ENCODE data around the gene MYT1.

MYT1 gene

GRCh38 chr20:64268174-64268573, 103.9 kb downstream of the MYT1 start:
- Histone ChIP-seq H2AK5ac (ENCODE audit: low read depth, low read length) (no peak overlapping the region), H3K9me3 (replicated peaks in 1 of 2; ENCODE audit: control insufficient read depth in 2 of 2, insufficient read depth in 1 of 2, low read depth in 1 of 2, low read length in 2 of 2) (peaks cover 9 to 12% of the 10 kb centered on the region in 2 donors), H3K4me3 (ENCODE audit: low read length in 2 of 2) (no peak overlapping the region), H2BK12ac (ENCODE audit: low read length) (no peak overlapping the region), H3K4me2 (ENCODE audit: insufficient read depth, low read length, poor library complexity, severe bottlenecking) (no peak overlapping the region), H3K36me3 (replicated peaks in 1 of 2; ENCODE audit: control insufficient read depth in 2 of 2, insufficient read depth in 2 of 2, low read length in 2 of 2) (peaks cover 13 to 41% of the 10 kb centered on the region in 2 donors), H3K79me1 (ENCODE audit: low read depth, low read length) (peaks cover 9% of the 10 kb centered on the region), H2BK5ac (ENCODE audit: low read length) (no peak overlapping the region), H3K18ac (ENCODE audit: low read length) (no peak overlapping the region), H3K27me3 (ENCODE audit: control insufficient read depth in 3 of 3, insufficient read depth in 3 of 3, low read depth in 1 of 3, low read length in 3 of 3) (peaks cover 0 to 2% (median 0%) of the 10 kb centered on the region in 3 experiments), H3K27ac (replicated peaks; ENCODE audit: low read length) (no peak overlapping the region), H3K4ac (ENCODE audit: low read length) (no peak overlapping the region), H3K14ac (ENCODE audit: low read length) (no peak overlapping the region), H2AFZ (ENCODE audit: low read length) (no peak overlapping the region), H4K8ac (ENCODE audit: low read depth, low read length) (no peak overlapping the region), H3K23ac (ENCODE audit: low read depth, low read length, poor library complexity) (no peak overlapping the region), H2BK15ac (ENCODE audit: low read length) (no peak overlapping the region), H3K9ac (ENCODE audit: low read depth, low read length, poor library complexity) (no peak overlapping the region), H3K4me1 (ENCODE audit: control insufficient read depth in 2 of 2, insufficient read depth in 1 of 2, low read depth in 1 of 2, low read length in 2 of 2) (peaks cover 0 to 6% of the 10 kb centered on the region in 2 donors), H2BK120ac (ENCODE audit: low read depth, low read length) (no peak overlapping the region), H4K91ac (ENCODE audit: low read depth, low read length, poor library complexity) (no peak overlapping the region)
- no peak for DNase-seq (ENCODE audit: low spot score)
- WGBS, 2 donors (ENCODE audit: extremely low coverage in 2 of 2, insufficient read length in 2 of 2, insufficient replicate concordance in 1 of 2), result no CpG with 5 or more reads among the region's 10 CpGs

GRCh38 chr20:64269604-64270411, 105.6 kb downstream of the MYT1 start:
- peak overlapping the region; percentile 82 for H3K18ac ChIP-seq (ENCODE audit: low read length)
- peak overlapping the region; percentile 38 for H3K4ac ChIP-seq (ENCODE audit: low read length)
- peak overlapping the region in 1 of 2 donors; percentile 72 for H3K4me3 ChIP-seq (ENCODE audit: low read length in 2 of 2)
- H3K23ac ChIP-seq (ENCODE audit: low read depth, low read length, poor library complexity), result peak overlapping the region; percentile 94
- no peak overlapping the region for H3K27ac ChIP-seq (replicated peaks; ENCODE audit: low read length)
- peaks cover 0 to 2% (median 0%) of the 10 kb centered on the region in 3 experiments for H3K27me3 ChIP-seq (ENCODE audit: control insufficient read depth in 3 of 3, insufficient read depth in 3 of 3, low read depth in 1 of 3, low read length in 3 of 3)
- no peak overlapping the region for H2AFZ ChIP-seq (ENCODE audit: low read length)
- peak overlapping the region; percentile 0 for H4K8ac ChIP-seq (ENCODE audit: low read depth, low read length)
- H3K36me3 ChIP-seq (replicated peaks in 1 of 2; ENCODE audit: control insufficient read depth in 2 of 2, insufficient read depth in 2 of 2, low read length in 2 of 2), result peaks cover 16 to 41% of the 10 kb centered on the region in 2 donors
- peaks cover 9 to 12% of the 10 kb centered on the region in 2 donors for H3K9me3 ChIP-seq (replicated peaks in 1 of 2; ENCODE audit: control insufficient read depth in 2 of 2, insufficient read depth in 1 of 2, low read depth in 1 of 2, low read length in 2 of 2)
- peak overlapping the region; percentile 94 for H4K91ac ChIP-seq (ENCODE audit: low read depth, low read length, poor library complexity)
- no peak overlapping the region for H2BK5ac ChIP-seq (ENCODE audit: low read length)
- peak overlapping the region; percentile 60 for H2AK5ac ChIP-seq (ENCODE audit: low read depth, low read length)
- H3K79me1 ChIP-seq (ENCODE audit: low read depth, low read length), result peaks cover 10% of the 10 kb centered on the region
- H2BK15ac ChIP-seq (ENCODE audit: low read length), result peak overlapping the region; percentile 65
- peaks cover 0 to 6% of the 10 kb centered on the region in 2 donors for H3K4me1 ChIP-seq (ENCODE audit: control insufficient read depth in 2 of 2, insufficient read depth in 1 of 2, low read depth in 1 of 2, low read length in 2 of 2)
- peak overlapping the region; percentile 86 for H2BK12ac ChIP-seq (ENCODE audit: low read length)
- DNase-seq (ENCODE audit: low spot score), result no peak
- H2BK120ac ChIP-seq (ENCODE audit: low read depth, low read length), result no peak overlapping the region
- peak overlapping the region; percentile 36 for H3K9ac ChIP-seq (ENCODE audit: low read depth, low read length, poor library complexity)
- 100% methylated on average over 1 to 3 of the region's 53 CpGs for WGBS, 2 donors (ENCODE audit: extremely low coverage in 2 of 2, insufficient read length in 2 of 2, insufficient replicate concordance in 1 of 2)
- H3K4me2 ChIP-seq (ENCODE audit: insufficient read depth, low read length, poor library complexity, severe bottlenecking), result no peak overlapping the region
- peak overlapping the region; percentile 86 for H3K14ac ChIP-seq (ENCODE audit: low read length)

GRCh38 chr20:64271636-64272035, 107.4 kb downstream of the MYT1 start:
- no peak overlapping the region for H2BK12ac ChIP-seq (ENCODE audit: low read length)
- H3K18ac ChIP-seq (ENCODE audit: low read length), result no peak overlapping the region
- peaks cover 0 to 6% of the 10 kb centered on the region in 2 donors for H3K4me1 ChIP-seq (ENCODE audit: control insufficient read depth in 2 of 2, insufficient read depth in 1 of 2, low read depth in 1 of 2, low read length in 2 of 2)
- H3K14ac ChIP-seq (ENCODE audit: low read length), result no peak overlapping the region
- H3K27me3 ChIP-seq (ENCODE audit: control insufficient read depth in 3 of 3, insufficient read depth in 3 of 3, low read depth in 1 of 3, low read length in 3 of 3), result peaks cover 0 to 2% (median 0%) of the 10 kb centered on the region in 3 experiments
- no peak overlapping the region for H2BK120ac ChIP-seq (ENCODE audit: low read depth, low read length)
- H4K91ac ChIP-seq (ENCODE audit: low read depth, low read length, poor library complexity), result no peak overlapping the region
- no peak overlapping the region for H2AFZ ChIP-seq (ENCODE audit: low read length)
- no peak overlapping the region for H3K4ac ChIP-seq (ENCODE audit: low read length)
- peaks cover 12 to 39% of the 10 kb centered on the region in 2 donors for H3K36me3 ChIP-seq (replicated peaks in 1 of 2; ENCODE audit: control insufficient read depth in 2 of 2, insufficient read depth in 2 of 2, low read length in 2 of 2)
- H3K79me1 ChIP-seq (ENCODE audit: low read depth, low read length), result peaks cover 10% of the 10 kb centered on the region
- H4K8ac ChIP-seq (ENCODE audit: low read depth, low read length), result no peak overlapping the region
- H3K9me3 ChIP-seq (replicated peaks in 1 of 2; ENCODE audit: control insufficient read depth in 2 of 2, insufficient read depth in 1 of 2, low read depth in 1 of 2, low read length in 2 of 2), result peaks cover 9 to 12% of the 10 kb centered on the region in 2 donors
- no CpG with 5 or more reads among the region's 11 CpGs for WGBS, 2 donors (ENCODE audit: extremely low coverage in 2 of 2, insufficient read length in 2 of 2, insufficient replicate concordance in 1 of 2)
- H3K27ac ChIP-seq (replicated peaks; ENCODE audit: low read length), result no peak overlapping the region
- no peak overlapping the region for H3K4me3 ChIP-seq (ENCODE audit: low read length in 2 of 2)
- no peak overlapping the region for H2AK5ac ChIP-seq (ENCODE audit: low read depth, low read length)
- H3K23ac ChIP-seq (ENCODE audit: low read depth, low read length, poor library complexity), result no peak overlapping the region
- no peak for DNase-seq (ENCODE audit: low spot score)
- no peak overlapping the region for H2BK15ac ChIP-seq (ENCODE audit: low read length)
- no peak overlapping the region for H3K9ac ChIP-seq (ENCODE audit: low read depth, low read length, poor library complexity)
- no peak overlapping the region for H3K4me2 ChIP-seq (ENCODE audit: insufficient read depth, low read length, poor library complexity, severe bottlenecking)
- no peak overlapping the region for H2BK5ac ChIP-seq (ENCODE audit: low read length)

GRCh38 chr20:64273109-64273508, 108.9 kb downstream of the MYT1 start:
- Histone ChIP-seq H2AFZ (ENCODE audit: low read length) (no peak overlapping the region), H3K27ac (replicated peaks; ENCODE audit: low read length) (no peak overlapping the region), H3K36me3 (replicated peaks in 1 of 2; ENCODE audit: control insufficient read depth in 2 of 2, insufficient read depth in 2 of 2, low read length in 2 of 2) (peaks cover 12 to 33% of the 10 kb centered on the region in 2 donors), H4K91ac (ENCODE audit: low read depth, low read length, poor library complexity) (no peak overlapping the region), H3K18ac (ENCODE audit: low read length) (no peak overlapping the region), H4K8ac (ENCODE audit: low read depth, low read length) (no peak overlapping the region), H2BK15ac (ENCODE audit: low read length) (no peak overlapping the region), H3K23ac (ENCODE audit: low read depth, low read length, poor library complexity) (no peak overlapping the region), H2BK12ac (ENCODE audit: low read length) (no peak overlapping the region), H2AK5ac (ENCODE audit: low read depth, low read length) (no peak overlapping the region), H2BK5ac (ENCODE audit: low read length) (no peak overlapping the region), H2BK120ac (ENCODE audit: low read depth, low read length) (no peak overlapping the region), H3K14ac (ENCODE audit: low read length) (no peak overlapping the region), H3K9me3 (replicated peaks in 1 of 2; ENCODE audit: control insufficient read depth in 2 of 2, insufficient read depth in 1 of 2, low read depth in 1 of 2, low read length in 2 of 2) (peaks cover 9 to 12% of the 10 kb centered on the region in 2 donors), H3K27me3 (ENCODE audit: control insufficient read depth in 3 of 3, insufficient read depth in 3 of 3, low read depth in 1 of 3, low read length in 3 of 3) (peaks cover 0 to 2% (median 0%) of the 10 kb centered on the region in 3 experiments), H3K4ac (ENCODE audit: low read length) (no peak overlapping the region), H3K4me1 (ENCODE audit: control insufficient read depth in 2 of 2, insufficient read depth in 1 of 2, low read depth in 1 of 2, low read length in 2 of 2) (peaks cover 0 to 4% of the 10 kb centered on the region in 2 donors), H3K9ac (ENCODE audit: low read depth, low read length, poor library complexity) (no peak overlapping the region), H3K4me2 (ENCODE audit: insufficient read depth, low read length, poor library complexity, severe bottlenecking) (no peak overlapping the region), H3K79me1 (ENCODE audit: low read depth, low read length) (peaks cover 10% of the 10 kb centered on the region), H3K4me3 (ENCODE audit: low read length in 2 of 2) (no peak overlapping the region)
- DNase-seq (ENCODE audit: low spot score), result no peak
- WGBS, 2 donors (ENCODE audit: extremely low coverage in 2 of 2, insufficient read length in 2 of 2, insufficient replicate concordance in 1 of 2), result no CpG with 5 or more reads among the region's 19 CpGs
